Measurements from ENCODE around the gene CDKN2B-AS1.

The CDKN2B-AS1 gene

GRCh38 chr9:22098643-22099332 is 104.2 kb downstream of the CDKN2B-AS1 start:
- TF ChIP-seq, protein P1, sequence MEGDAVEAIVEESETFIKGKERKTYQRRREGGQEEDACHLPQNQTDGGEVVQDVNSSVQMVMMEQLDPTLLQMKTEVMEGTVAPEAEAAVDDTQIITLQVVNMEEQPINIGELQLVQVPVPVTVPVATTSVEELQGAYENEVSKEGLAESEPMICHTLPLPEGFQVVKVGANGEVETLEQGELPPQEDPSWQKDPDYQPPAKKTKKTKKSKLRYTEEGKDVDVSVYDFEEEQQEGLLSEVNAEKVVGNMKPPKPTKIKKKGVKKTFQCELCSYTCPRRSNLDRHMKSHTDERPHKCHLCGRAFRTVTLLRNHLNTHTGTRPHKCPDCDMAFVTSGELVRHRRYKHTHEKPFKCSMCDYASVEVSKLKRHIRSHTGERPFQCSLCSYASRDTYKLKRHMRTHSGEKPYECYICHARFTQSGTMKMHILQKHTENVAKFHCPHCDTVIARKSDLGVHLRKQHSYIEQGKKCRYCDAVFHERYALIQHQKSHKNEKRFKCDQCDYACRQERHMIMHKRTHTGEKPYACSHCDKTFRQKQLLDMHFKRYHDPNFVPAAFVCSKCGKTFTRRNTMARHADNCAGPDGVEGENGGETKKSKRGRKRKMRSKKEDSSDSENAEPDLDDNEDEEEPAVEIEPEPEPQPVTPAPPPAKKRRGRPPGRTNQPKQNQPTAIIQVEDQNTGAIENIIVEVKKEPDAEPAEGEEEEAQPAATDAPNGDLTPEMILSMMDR (IDR thresholded peaks at IDR 0.05; ENCODE audit: control extremely low read depth, extremely low read depth, low read depth, missing control alignments) = no peak
- ChIA-PET CTCF (no interaction called here), POLR2A (no interaction called here)
- no peak for DNase-seq (ENCODE audit: extremely low spot score)

DNA sequence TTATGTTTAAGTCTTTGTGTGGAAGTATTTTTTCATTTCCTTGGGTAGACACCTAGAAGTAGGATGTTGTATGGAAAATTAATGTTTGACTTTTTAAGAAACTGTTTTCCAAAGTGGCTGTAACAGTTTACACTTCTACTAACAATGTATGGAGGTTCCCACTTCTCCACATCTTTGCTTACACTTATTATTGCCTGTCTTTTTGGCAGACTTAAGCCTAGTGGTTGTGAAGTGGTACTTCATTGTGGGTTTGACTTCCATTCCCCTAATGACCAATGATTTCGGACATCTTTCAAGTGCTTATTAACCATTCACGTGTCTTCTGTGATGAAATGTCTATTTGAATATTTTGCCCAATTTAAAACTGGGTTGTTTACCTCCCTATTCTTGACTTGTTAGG is 106.0 kb downstream of the CDKN2B-AS1 start:
- ChIA-PET POLR2A (no interaction called here), CTCF (no interaction called here)
- TF ChIP-seq, protein P1 (IDR thresholded peaks at IDR 0.05; ENCODE audit: control extremely low read depth, extremely low read depth, low read depth, missing control alignments) = no peak
- DNase-seq (ENCODE audit: extremely low spot score) = no peak

DNA sequence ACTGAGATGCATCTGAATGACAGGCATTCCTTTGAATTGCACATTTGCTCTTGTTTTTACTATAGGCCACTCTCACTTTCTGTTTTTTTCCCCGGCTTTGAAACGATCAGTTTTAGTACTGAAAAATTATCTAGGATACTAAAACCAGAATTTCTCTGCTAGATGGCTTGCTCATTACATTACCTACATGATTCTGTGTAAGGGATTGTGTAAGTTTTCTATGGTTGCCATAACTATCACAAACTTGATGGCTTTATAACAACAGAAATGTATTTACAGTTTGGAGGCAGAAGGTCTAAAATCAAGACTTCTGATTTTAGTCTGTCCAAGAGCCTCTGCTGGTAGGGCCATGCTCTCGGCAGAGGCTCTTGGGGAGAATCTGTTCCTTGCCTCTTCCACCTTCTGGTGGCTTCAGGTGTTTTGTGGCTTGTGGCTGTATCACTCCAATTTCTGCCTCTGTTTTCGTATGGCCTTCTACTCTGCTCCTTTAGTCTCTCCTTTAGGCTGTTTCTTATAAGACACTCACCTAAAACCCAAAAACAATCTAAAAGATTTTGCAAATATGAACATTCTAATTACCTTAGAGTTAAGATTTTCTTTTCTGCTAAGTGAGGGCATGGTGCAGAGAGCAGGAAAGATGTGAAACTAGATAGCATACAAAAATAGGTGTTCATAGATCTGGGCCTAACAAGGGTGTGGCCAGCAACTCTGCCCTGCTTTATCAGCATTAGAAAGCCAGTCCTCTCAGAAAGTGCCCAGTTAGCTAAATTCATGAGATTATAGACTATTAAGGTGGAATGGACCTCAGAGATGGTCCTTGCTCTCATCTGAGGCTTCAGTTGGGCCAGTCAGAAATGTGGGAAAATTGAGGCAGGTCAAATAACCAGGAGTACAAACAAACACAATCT is 107.8 kb downstream of the CDKN2B-AS1 start:
- ChIA-PET CTCF (interaction anchor here (1.0 kb wide), 1 partner anchor 94 kb away, joined by 3 read pairs; no protein-coding TSS in a partner anchor), POLR2A (no interaction called here)
- TF ChIP-seq, protein P1 (IDR thresholded peaks at IDR 0.05; ENCODE audit: control extremely low read depth, extremely low read depth, low read depth, missing control alignments) = no peak
- DNase-seq (ENCODE audit: extremely low spot score) = no peak

DNA sequence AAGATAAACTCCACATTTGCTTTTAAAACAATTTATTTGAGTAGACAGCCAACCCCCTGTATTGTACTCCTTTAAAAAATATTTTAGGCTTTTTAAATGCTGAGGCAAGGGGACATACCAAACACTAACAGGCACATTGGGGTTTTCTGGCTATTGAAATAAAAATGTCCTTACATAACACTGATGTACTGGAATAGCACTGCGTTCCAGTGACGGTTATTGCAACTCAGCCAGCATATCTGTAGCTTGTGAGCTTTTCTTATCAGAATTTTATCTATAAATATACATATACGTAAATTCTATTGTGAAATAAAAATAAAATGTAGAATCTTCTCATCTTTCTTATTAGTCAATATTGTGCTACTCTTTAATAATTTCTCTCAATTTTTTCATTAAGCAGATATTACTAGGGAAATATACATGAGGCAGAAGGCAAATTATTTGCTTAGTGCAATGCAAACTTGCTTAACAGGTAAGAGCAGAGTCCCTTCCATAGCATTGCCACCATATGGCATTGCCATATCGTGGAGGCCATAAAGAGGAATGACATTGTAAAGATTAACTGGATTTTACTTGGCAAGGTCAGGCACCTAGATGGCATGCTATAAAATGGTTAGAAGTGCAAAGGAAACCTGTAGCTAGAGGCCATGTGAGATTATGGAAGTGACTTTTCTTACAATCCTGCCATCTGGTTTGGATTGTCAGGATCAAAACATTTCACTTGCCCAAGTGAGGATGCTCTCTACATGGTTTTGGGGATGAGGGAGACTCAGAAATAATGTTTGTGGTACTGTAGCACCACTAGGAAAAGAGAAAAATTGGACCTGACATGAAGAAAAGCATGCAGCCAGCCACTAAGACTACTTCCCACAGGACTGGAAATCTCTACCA is 109.3 kb downstream of the CDKN2B-AS1 start:
- CTCF ChIA-PET = interaction anchor here (1.7 kb wide), 1 partner anchor 19 kb away, joined by 3 read pairs; no protein-coding TSS in a partner anchor
- POLR2A ChIA-PET = no interaction called here
- TF ChIP-seq, protein P1 (IDR thresholded peaks at IDR 0.05; ENCODE audit: control extremely low read depth, extremely low read depth, low read depth, missing control alignments) = no peak
- no peak for DNase-seq (ENCODE audit: extremely low spot score)

DNA sequence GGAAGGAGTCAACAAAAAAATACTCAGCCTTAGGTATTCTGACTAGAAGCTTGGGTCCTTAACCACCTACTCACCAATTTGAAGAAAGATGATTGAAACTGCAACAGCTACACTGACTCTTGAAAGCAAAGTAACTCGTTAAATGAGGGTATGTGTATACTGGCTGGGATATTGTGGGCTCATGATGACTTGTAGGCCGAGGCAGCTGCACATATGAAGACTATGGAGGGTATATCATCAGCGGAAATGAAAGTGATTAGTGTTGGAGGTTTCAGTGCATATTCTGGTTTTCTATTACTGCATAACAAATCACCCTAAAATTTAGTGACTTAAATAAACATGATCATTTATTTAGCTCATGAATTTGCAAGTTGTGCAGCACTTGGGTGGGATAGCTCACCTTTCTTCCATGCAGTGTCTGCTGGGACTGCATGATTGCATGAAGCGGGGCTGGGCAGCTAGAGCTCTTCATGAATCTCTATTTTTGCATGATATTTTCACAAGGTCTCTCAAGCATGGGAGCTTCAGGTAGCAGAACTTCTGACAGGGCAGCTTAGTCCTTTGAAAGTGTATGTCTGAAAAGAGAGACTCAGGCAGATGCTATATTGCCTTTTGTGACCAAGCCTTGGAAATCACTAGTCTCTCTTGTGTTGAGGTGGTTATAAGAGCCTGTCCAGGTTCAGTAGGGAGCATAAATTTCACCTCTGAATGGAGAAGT is 110.6 kb downstream of the CDKN2B-AS1 start:
- TF ChIP-seq, protein P1 (IDR thresholded peaks at IDR 0.05; ENCODE audit: control extremely low read depth, extremely low read depth, low read depth, missing control alignments) = no peak
- CTCF ChIA-PET = interaction anchor here (0.8 to 3.0 kb wide), 5 partner anchors 9 to 25 kb away, joined by 3 to 10 read pairs (median 4); no protein-coding TSS in a partner anchor
- peak; percentile 28 for DNase-seq (ENCODE audit: extremely low spot score)
- POLR2A ChIA-PET = no interaction called here

Measured in GM10248 (cell line).